GM12878 (cell line): ENCODE measurements around the gene DPEP1. TPM values are rescaled to one million over a fixed set of nuclear protein-coding genes. Genes with fewer than 3 reads are reported as not detected.
A peak's percentile ranks its signal among the peaks of the same experiment; 100 is the strongest.

Experiments
- ATAC-seq: fragments of 200-7000 bp; cut with Tn5 transposase; 3 replicates; pipeline ENCODE4 v1.9.1; 2020; ENCODE audit warnings: mild to moderate bottlenecking, moderate library complexity
- BruUV-seq: library from RNA; stranded (reverse); fragments of 400-500 nt; replicated peaks from 2 replicates; lab custom pipeline; 2021; lab: Mats Ljungman, UMichigan
- CTCF ChIA-PET: fragments of 300-600 bp; sonication (Branson Sonifier 250); formaldehyde crosslinking; extraction: SDS; loops from one replicate; lab custom pipeline; 2021; ENCODE audit warnings: inconsistent platforms; lab: Yijun Ruan, JAX
- POLR2A ChIA-PET: fragments of 350-600 bp; formaldehyde crosslinking; extraction: SDS; loops from one replicate; lab custom pipeline; 2021; ENCODE audit warnings: inconsistent platforms; lab: Charles Lee
- RAD21 ChIA-PET: fragments of 300-600 bp; sonication (Branson Sonifier 250); formaldehyde crosslinking; loops from one replicate; lab custom pipeline; 2023; ENCODE audit warnings: antibody characterized with exemption; ENCODE audit not compliant: unreplicated experiment; lab: Charles Lee
- SMC1A ChIA-PET: fragments of 300-600 bp; sonication (Branson Sonifier 250); formaldehyde crosslinking; loops from one replicate; lab custom pipeline; 2023; ENCODE audit not compliant: unreplicated experiment, uncharacterized antibody; lab: Charles Lee
- DNase-seq: peaks from one replicate; pipeline ENCODE4 v3.0.0-alpha.2; 2011; ENCODE audit warnings: low read depth, low spot score
- FAIRE-seq: peaks from 3 replicates; lab custom pipeline; 2011; peaks lifted over from hg19 to GRCh38; lab: Jason Lieb, UNC
- H2AFZ ChIP-seq: 2 replicates; pipeline ENCODE4 v1.6.0; 2011; ENCODE audit warnings: low read depth, low read length, control low read depth; ENCODE audit not compliant: control insufficient read depth
- H3K27ac ChIP-seq: 2 replicates; pipeline ENCODE4 v1.5.1; 2011; ENCODE audit warnings: control low read depth; ENCODE audit not compliant: control insufficient read depth, insufficient read depth
- H3K27me3 ChIP-seq, 2 experiments: replicated peaks in 1 of 2; 2 replicates each; pipeline versions ENCODE4 v1.6.0 to v1.6.1; 2011; ENCODE audit warnings: low read length in 1 of 2; ENCODE audit not compliant: control insufficient read depth in 2 of 2, insufficient read depth in 2 of 2
- H3K36me3 ChIP-seq, 2 experiments: 2 replicates each; pipeline ENCODE4 v1.5.1; 2011; ENCODE audit warnings: low read length in 1 of 2; ENCODE audit not compliant: control insufficient read depth in 2 of 2, insufficient read depth in 2 of 2
- H3K4me1 ChIP-seq: 2 replicates; pipeline ENCODE4 v1.6.1; 2011; ENCODE audit warnings: mild to moderate bottlenecking, low read length, moderate library complexity, mixed read lengths; ENCODE audit not compliant: control insufficient read depth, insufficient read depth
- H3K4me2 ChIP-seq: 2 replicates; pipeline ENCODE4 v1.6.0; 2011; ENCODE audit warnings: control low read depth; ENCODE audit not compliant: control insufficient read depth, insufficient read depth
- H3K4me3 ChIP-seq: fragments of 200-600 bp; sonication (generic); 2 replicates; pipeline ENCODE4 v1.5.1; 2016
- H3K79me2 ChIP-seq: 2 replicates; pipeline ENCODE4 v1.6.0; 2011; ENCODE audit warnings: low read length; ENCODE audit not compliant: control insufficient read depth, insufficient read depth
- H3K9ac ChIP-seq: 2 replicates; pipeline ENCODE4 v1.8.0; 2011; ENCODE audit warnings: low read length, control low read depth, mixed read lengths; ENCODE audit not compliant: control insufficient read depth, insufficient read depth
- H3K9me3 ChIP-seq: replicated peaks from 3 replicates; pipeline ENCODE4 v1.5.1; 2011; ENCODE audit warnings: mild to moderate bottlenecking, low read length; ENCODE audit not compliant: control insufficient read depth, insufficient read depth
- H4K20me1 ChIP-seq: 2 replicates; pipeline ENCODE4 v1.6.0; 2011; ENCODE audit not compliant: control insufficient read depth, insufficient read depth
- ASH2L ChIP-seq: fragments of 300-600, 200-600 bp; sonication (generic); IDR thresholded peaks from 2 replicates; pipeline ENCODE4 v1.6.1; 2017; ENCODE audit warnings: low read depth, mild to moderate bottlenecking, borderline replicate concordance
- EP300 ChIP-seq, 2 experiments: fragments of 150-350 bp in 1 of 2; IDR thresholded peaks; 2 replicates each; pipeline ENCODE4 v1.6.1; 2011 to 2012; ENCODE audit warnings: low read depth in 2 of 2, low read length in 2 of 2, borderline replicate concordance in 1 of 2, improper control_type of control experiment in 1 of 2, inconsistent platforms in 1 of 2; ENCODE audit not compliant: control insufficient read depth in 1 of 2
- GABPA ChIP-seq: IDR thresholded peaks from 2 replicates; pipeline ENCODE4 v1.6.1; 2014; ENCODE audit warnings: antibody characterized with exemption, low read depth, mild to moderate bottlenecking, inconsistent platforms
- IRF5 ChIP-seq: fragments of 450-650 bp; IDR thresholded peaks from 2 replicates; pipeline ENCODE4 v1.6.1; 2017; ENCODE audit warnings: borderline replicate concordance
- SREBF1 ChIP-seq: IDR thresholded peaks from 2 replicates; pipeline ENCODE4 v1.6.1; 2012; ENCODE audit warnings: mild to moderate bottlenecking, low read length
- WGBS: methylation state at CpG from one replicate; pipeline ENCODE4 v1.1.6; 2016; ENCODE audit warnings: low lambda C conversion rate; ENCODE audit not compliant: insufficient replicate concordance, insufficient coverage; ENCODE audit errors: missing lambda C conversion rate; 5-methylcytosine and 5-hydroxymethylcytosine counted together
- in situ Hi-C: fragments of 300-500 bp; cut with MboI; formaldehyde crosslinking; loops from 9 replicates; pipeline ENCODE4 v1.14.3; 2018; ENCODE audit warnings: mixed read lengths
- intact Hi-C: fragments of 100-400 bp; cut with micrococcal nuclease; formaldehyde crosslinking; loops from one replicate; pipeline ENCODE4 v1.14.2; 2022; ENCODE audit not compliant: unreplicated experiment
- polyA plus RNA-seq, 11 experiments: library from polyadenylated mRNA; depleted of rRNA in 4 of 11; unstranded in 6 of 11; stranded (reverse) in 5 of 11; fragments of >200 nt; fragmentation: Nextera tagmentation in 4 of 11; fragmentation: Illumina TruSeq in 1 of 11; extraction: Ambion mirVana in 4 of 11; extraction: Trizol in 1 of 11; gene quantifications; 1 replicate in 1 of 11; 2 replicates in 10 of 11; pipeline versions ENCODE4 v1.2.1 to v1.2.3, GENCODE V29; 2011 to 2016; ENCODE audit warnings: inconsistent platforms in 2 of 11, missing spikeins in 2 of 11, low read depth in 1 of 11
- total RNA-seq, 4 experiments: library from RNA; depleted of rRNA in 3 of 4; stranded (reverse); fragments of >200 nt in 3 of 4; fragmentation: Illumina TruSeq in 1 of 4; extraction: Trizol in 1 of 4; gene quantifications; 2 replicates each; pipeline versions ENCODE4 v1.2.1 to v1.2.3, GENCODE V29; 2013 to 2021
- TF ChIP-seq, protein P1 (sequence below): fragments of 450-650 bp; formaldehyde crosslinking; IDR thresholded peaks from 2 replicates; pipeline ENCODE4 v1.4.0; 2020; ENCODE audit warnings: mild to moderate bottlenecking, moderate library complexity

The DPEP1 gene
- total and polyA plus RNA-seq, 10 of the 15 experiments (the other 5 are each of a cell fraction or from before 2014, with no cell fraction given): not detected

GRCh38 chr16:89617036-89617435 is 3.6 kb downstream of the DPEP1 start:
- FAIRE-seq (no peak), ATAC-seq (peak; percentile 16; the same call in 2 of the 3 replicates), DNase-seq (no peak)
- Histone ChIP-seq H3K9ac (no peak overlapping the region), H3K4me2 (no peak overlapping the region), H2AFZ (no peak overlapping the region), H3K36me3 (no peaks in the 10 kb centered on the region), H3K9me3 (no peaks in the 10 kb centered on the region), H3K27ac (no peak overlapping the region), H3K79me2 (no peaks in the 10 kb centered on the region), H3K4me1 (no peaks in the 10 kb centered on the region), H4K20me1 (no peaks in the 10 kb centered on the region), H3K4me3 (no peak overlapping the region), H3K27me3 (no peaks in the 10 kb centered on the region)
- TF ChIP-seq SREBF1 (no peak), IRF5 (no peak), GABPA (no peak), EP300 (IDR thresholded peaks at IDR 0.05; ENCODE audit: borderline replicate concordance in 1 of 2, control insufficient read depth in 1 of 2, low read depth in 2 of 2, low read length in 2 of 2) (no peak), ASH2L (no peak)
- TF ChIP-seq, protein P1, sequence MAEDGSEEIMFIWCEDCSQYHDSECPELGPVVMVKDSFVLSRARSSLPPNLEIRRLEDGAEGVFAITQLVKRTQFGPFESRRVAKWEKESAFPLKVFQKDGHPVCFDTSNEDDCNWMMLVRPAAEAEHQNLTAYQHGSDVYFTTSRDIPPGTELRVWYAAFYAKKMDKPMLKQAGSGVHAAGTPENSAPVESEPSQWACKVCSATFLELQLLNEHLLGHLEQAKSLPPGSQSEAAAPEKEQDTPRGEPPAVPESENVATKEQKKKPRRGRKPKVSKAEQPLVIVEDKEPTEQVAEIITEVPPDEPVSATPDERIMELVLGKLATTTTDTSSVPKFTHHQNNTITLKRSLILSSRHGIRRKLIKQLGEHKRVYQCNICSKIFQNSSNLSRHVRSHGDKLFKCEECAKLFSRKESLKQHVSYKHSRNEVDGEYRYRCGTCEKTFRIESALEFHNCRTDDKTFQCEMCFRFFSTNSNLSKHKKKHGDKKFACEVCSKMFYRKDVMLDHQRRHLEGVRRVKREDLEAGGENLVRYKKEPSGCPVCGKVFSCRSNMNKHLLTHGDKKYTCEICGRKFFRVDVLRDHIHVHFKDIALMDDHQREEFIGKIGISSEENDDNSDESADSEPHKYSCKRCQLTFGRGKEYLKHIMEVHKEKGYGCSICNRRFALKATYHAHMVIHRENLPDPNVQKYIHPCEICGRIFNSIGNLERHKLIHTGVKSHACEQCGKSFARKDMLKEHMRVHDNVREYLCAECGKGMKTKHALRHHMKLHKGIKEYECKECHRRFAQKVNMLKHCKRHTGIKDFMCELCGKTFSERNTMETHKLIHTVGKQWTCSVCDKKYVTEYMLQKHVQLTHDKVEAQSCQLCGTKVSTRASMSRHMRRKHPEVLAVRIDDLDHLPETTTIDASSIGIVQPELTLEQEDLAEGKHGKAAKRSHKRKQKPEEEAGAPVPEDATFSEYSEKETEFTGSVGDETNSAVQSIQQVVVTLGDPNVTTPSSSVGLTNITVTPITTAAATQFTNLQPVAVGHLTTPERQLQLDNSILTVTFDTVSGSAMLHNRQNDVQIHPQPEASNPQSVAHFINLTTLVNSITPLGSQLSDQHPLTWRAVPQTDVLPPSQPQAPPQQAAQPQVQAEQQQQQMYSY (CRISPR knock-in tag): no peak
- CTCF ChIA-PET: no interaction called here
- no TSS peak for BruUV-seq
- RAD21 ChIA-PET: no interaction called here
- 54% methylated on average over 6 of the region's 6 CpGs for WGBS
- POLR2A ChIA-PET: no interaction called here
- SMC1A ChIA-PET: no interaction called here
- in situ Hi-C loops: no loop called here
- intact Hi-C loops: no loop called here
